Endodermal cell (in vitro differentiated cells): ENCODE data around the gene POMGNT1. TPM values are rescaled to one million over a fixed set of nuclear protein-coding genes. Genes with fewer than 3 reads are reported as not detected.
A peak's percentile ranks its signal among the peaks of the same experiment; 100 is the strongest.
"Not testable (repeated sequence)": the region's sequence is repeated elsewhere in the genome, so short reads cannot be mapped to it uniquely, and the experiment has no call there.

Experiments
- DNase-seq: peaks from one replicate; pipeline ENCODE4 v3.0.0-alpha.2; 2017
- H3K27ac ChIP-seq: 2 replicates; pipeline ENCODE4 v1.5.1; 2013; ENCODE audit warnings: mild to moderate bottlenecking, low read depth, low read length, moderate library complexity
- H3K27me3 ChIP-seq: 2 replicates; pipeline ENCODE4 v1.6.1; 2013; ENCODE audit warnings: mild to moderate bottlenecking, low read length, moderate library complexity; ENCODE audit not compliant: insufficient read depth, control insufficient read depth, poor library complexity, severe bottlenecking
- H3K36me3 ChIP-seq: 2 replicates; pipeline ENCODE4 v1.7.0; 2013; ENCODE audit warnings: mild to moderate bottlenecking, low read length, moderate library complexity; ENCODE audit not compliant: control insufficient read depth, insufficient read depth
- H3K4me1 ChIP-seq: one replicate; pipeline ENCODE4 v1.7.0; 2013; ENCODE audit warnings: low read length; ENCODE audit not compliant: control insufficient read depth, insufficient read depth
- H3K4me3 ChIP-seq: 2 replicates; pipeline ENCODE4 v1.5.1; 2013; ENCODE audit warnings: mild to moderate bottlenecking, low read length, moderate library complexity
- H3K9ac ChIP-seq: 2 replicates; pipeline ENCODE4 v1.6.1; 2013; ENCODE audit warnings: mild to moderate bottlenecking, low read length, moderate library complexity; ENCODE audit not compliant: poor library complexity, severe bottlenecking; ENCODE audit errors: extremely low read depth
- H3K9me3 ChIP-seq: 2 replicates; pipeline ENCODE4 v1.6.1; 2013; ENCODE audit warnings: mild to moderate bottlenecking, low read length, moderate library complexity; ENCODE audit not compliant: control insufficient read depth
- H3K27ac Mint-ChIP-seq: 2 replicates; pipeline ENCODE4 v1.8.0; 2020; ENCODE audit warnings: mixed read lengths
- H3K27me3 Mint-ChIP-seq: 2 replicates; pipeline ENCODE4 v1.8.0; 2021; ENCODE audit warnings: mild to moderate bottlenecking, mixed read lengths; ENCODE audit not compliant: insufficient read depth
- H3K36me3 Mint-ChIP-seq: 2 replicates; pipeline ENCODE4 v1.8.0; 2020; ENCODE audit warnings: low read depth, mixed read lengths
- H3K4me1 Mint-ChIP-seq: 2 replicates; pipeline ENCODE4 v1.8.0; 2020; ENCODE audit warnings: mixed read lengths
- H3K4me3 Mint-ChIP-seq: 2 replicates; pipeline ENCODE4 v1.8.0; 2020; ENCODE audit warnings: mild to moderate bottlenecking, moderate library complexity, mixed read lengths
- H3K9me3 Mint-ChIP-seq: 2 replicates; pipeline ENCODE4 v1.8.0; 2020; ENCODE audit warnings: mild to moderate bottlenecking, mixed read lengths
- WGBS, 2 experiments: methylation state at CpG; one replicate each; pipeline versions ENCODE4 v1.1.5 to v1.1.7; 2013; ENCODE audit warnings: missing lambda C conversion rate in 2 of 2, mixed read lengths in 1 of 2; ENCODE audit not compliant: insufficient coverage in 1 of 2, insufficient read length in 1 of 2; 5-methylcytosine and 5-hydroxymethylcytosine counted together
- total RNA-seq, 2 donors: library from RNA; stranded (reverse); fragmentation: NEBNext Ultra II Directional in 1 of 2; extraction: Animal tissue kit (Norgen Biotek cat#: 25700) in 1 of 2; gene quantifications; 2 replicates in 1 of 2; 3 replicates in 1 of 2; pipeline ENCODE4 v1.2.1, GENCODE V29; 2021
- TF ChIP-seq, protein P1 (sequence below): fragments of 200-600 bp; sonication (generic); conservative IDR thresholded peaks from 2 replicates; pipeline ENCODE4 v1.5.0; 2021; ENCODE audit warnings: antibody characterized with exemption, mild to moderate bottlenecking

POMGNT1 gene
- total RNA-seq, 2 donors from 2014 or later: 101 TPM

DNA sequence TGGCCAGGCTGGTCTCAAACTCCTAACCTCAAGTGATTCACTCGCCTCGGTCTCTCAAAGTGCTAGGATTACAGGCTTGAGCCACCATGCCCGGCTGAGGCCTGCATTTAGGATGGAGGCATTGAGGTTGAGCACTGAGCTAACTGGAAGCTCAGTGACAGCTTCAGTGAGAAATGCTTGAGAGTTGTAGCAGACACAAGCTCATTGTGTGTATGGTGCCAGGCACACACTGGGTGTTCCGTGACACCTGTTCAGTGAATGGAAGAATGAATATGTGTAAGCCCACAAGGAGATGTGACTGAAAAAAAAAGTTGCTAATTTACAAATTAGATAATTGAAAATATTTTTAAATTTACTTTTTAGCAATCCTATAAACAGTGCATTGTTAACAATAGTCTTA is 26.7 kb upstream of the POMGNT1 start:
- H3K4me1 ChIP-seq: peaks cover 2% of the 10 kb centered on the region
- H3K4me3 ChIP-seq: no peak overlapping the region
- no peaks in the 10 kb centered on the region for H3K27me3 Mint-ChIP-seq
- no peak overlapping the region for H3K27ac ChIP-seq
- H3K9me3 Mint-ChIP-seq: no peaks in the 10 kb centered on the region
- 89 to 95% methylated on average over 4 of the region's 4 CpGs for WGBS, 2 experiments
- H3K9ac ChIP-seq: no peak overlapping the region
- peaks cover 25% of the 10 kb centered on the region for H3K4me1 Mint-ChIP-seq
- H3K27ac Mint-ChIP-seq: no peak overlapping the region
- H3K9me3 ChIP-seq: no peaks in the 10 kb centered on the region
- no peaks in the 10 kb centered on the region for H3K36me3 ChIP-seq
- TF ChIP-seq, protein P1, sequence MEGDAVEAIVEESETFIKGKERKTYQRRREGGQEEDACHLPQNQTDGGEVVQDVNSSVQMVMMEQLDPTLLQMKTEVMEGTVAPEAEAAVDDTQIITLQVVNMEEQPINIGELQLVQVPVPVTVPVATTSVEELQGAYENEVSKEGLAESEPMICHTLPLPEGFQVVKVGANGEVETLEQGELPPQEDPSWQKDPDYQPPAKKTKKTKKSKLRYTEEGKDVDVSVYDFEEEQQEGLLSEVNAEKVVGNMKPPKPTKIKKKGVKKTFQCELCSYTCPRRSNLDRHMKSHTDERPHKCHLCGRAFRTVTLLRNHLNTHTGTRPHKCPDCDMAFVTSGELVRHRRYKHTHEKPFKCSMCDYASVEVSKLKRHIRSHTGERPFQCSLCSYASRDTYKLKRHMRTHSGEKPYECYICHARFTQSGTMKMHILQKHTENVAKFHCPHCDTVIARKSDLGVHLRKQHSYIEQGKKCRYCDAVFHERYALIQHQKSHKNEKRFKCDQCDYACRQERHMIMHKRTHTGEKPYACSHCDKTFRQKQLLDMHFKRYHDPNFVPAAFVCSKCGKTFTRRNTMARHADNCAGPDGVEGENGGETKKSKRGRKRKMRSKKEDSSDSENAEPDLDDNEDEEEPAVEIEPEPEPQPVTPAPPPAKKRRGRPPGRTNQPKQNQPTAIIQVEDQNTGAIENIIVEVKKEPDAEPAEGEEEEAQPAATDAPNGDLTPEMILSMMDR: no peak
- no peaks in the 10 kb centered on the region for H3K36me3 Mint-ChIP-seq
- no peak for DNase-seq
- no peak overlapping the region for H3K4me3 Mint-ChIP-seq
- H3K27me3 ChIP-seq: no peaks in the 10 kb centered on the region

DNA sequence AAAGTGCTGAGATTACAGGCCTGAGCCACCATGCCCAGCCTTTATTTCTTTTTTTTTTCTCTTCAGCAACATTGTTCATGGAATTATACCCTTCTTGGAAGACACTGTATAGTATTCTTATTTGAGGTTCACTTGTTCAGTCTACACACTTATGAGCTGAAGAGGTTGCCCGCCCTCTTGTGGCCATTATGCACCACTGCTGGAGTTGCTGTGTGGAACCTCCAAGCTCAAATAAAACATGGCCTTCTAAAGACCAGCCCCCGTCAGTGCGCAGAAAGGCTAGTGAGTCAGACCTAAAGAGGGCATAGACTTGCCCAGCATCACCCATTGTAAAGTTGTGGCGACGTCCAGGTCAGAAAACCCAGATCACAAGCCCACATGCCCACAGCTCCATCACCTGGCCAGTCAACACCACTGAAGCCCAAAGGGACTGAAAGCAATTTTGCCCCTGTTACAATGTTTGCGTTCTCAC is 25.3 kb upstream of the POMGNT1 start:
- Mint-ChIP-seq H3K4me3 (no peak overlapping the region), H3K4me1 (peaks cover 36% of the 10 kb centered on the region), H3K9me3 (no peaks in the 10 kb centered on the region), H3K27ac (no peak overlapping the region), H3K36me3 (no peaks in the 10 kb centered on the region), H3K27me3 (no peaks in the 10 kb centered on the region)
- Histone ChIP-seq H3K9ac (peak overlapping the region; percentile 19), H3K4me1 (peaks cover 2% of the 10 kb centered on the region), H3K27ac (no peak overlapping the region), H3K27me3 (no peaks in the 10 kb centered on the region), H3K9me3 (no peaks in the 10 kb centered on the region), H3K36me3 (no peaks in the 10 kb centered on the region), H3K4me3 (no peak overlapping the region)
- peak; percentile 86 for DNase-seq
- 19 to 31% methylated on average over 6 of the region's 6 CpGs for WGBS, 2 experiments
- TF ChIP-seq, protein P1: peak; percentile 99

DNA sequence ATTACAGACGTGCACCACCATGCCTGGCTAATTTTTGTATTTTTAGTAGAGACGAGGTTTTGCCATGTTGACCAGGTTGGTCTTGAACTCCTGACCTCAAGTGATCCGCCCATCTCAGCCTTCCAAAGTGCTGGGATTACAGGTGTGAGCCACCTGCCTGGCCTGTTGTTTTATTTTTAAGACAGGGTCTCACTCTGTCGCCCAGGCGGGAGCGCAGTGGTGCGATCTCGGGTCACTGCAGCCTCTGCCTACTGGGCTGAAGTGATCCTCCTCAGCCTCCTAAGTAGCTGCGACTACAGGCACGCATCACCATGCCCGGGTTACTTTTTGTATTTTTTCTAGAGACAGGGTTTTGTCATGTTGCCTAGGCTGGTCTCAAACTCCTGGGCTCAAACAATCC is 24.8 kb upstream of the POMGNT1 start:
- H3K9me3 ChIP-seq, H3K27me3 Mint-ChIP-seq, H3K9ac ChIP-seq, DNase-seq, H3K27ac ChIP-seq, H3K9me3 Mint-ChIP-seq, H3K27ac Mint-ChIP-seq, H3K4me1 ChIP-seq, H3K4me3 Mint-ChIP-seq, H3K4me3 ChIP-seq, H3K36me3 Mint-ChIP-seq, H3K27me3 ChIP-seq, H3K36me3 ChIP-seq: not testable (repeated sequence)
- peaks cover 36% of the 10 kb centered on the region for H3K4me1 Mint-ChIP-seq
- WGBS, 2 experiments: 88 to 89% methylated on average over 11 of the region's 11 CpGs

DNA sequence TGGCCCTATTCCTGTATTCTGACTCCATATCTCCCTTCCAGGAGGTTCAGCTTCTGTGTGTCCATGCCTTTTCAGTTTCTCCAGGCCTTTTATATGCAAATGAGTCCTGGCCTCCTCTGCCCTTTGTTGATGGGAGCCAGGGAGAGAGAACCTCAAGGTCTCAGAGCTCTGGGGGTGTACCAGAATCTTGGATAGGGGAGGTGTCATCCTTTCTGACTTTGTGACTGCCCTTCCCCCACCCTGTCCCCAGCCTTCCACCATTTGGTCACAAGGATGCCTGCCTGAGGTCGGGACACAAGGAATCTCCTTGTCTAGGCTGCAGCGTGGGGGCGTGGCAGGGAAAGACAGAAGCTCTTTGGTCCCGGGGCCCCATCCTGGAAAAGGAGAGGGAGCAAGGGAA is 23.5 kb upstream of the POMGNT1 start:
- H3K9ac ChIP-seq: no peak overlapping the region
- TF ChIP-seq, protein P1: no peak
- H3K4me3 ChIP-seq: no peak overlapping the region
- Mint-ChIP-seq H3K27ac (peak overlapping the region; percentile 68), H3K4me1 (peaks cover 36% of the 10 kb centered on the region), H3K27me3 (no peaks in the 10 kb centered on the region), H3K4me3 (no peak overlapping the region), H3K9me3 (no peaks in the 10 kb centered on the region), H3K36me3 (no peaks in the 10 kb centered on the region)
- H3K4me1 ChIP-seq: peaks cover 2% of the 10 kb centered on the region
- no peaks in the 10 kb centered on the region for H3K27me3 ChIP-seq
- WGBS, 2 experiments: 39% methylated on average over 4 of the region's 4 CpGs; no CpG with 5 or more reads in 1 of the 2 experiments
- no peaks in the 10 kb centered on the region for H3K9me3 ChIP-seq
- peak overlapping the region; percentile 62 for H3K27ac ChIP-seq
- no peaks in the 10 kb centered on the region for H3K36me3 ChIP-seq
- DNase-seq: peak; percentile 78
